Aorta (tissue), 5 donors: Measurements from ENCODE around the gene ZEB2. TPM values are rescaled to one million over a fixed set of nuclear protein-coding genes. Genes with fewer than 3 reads are reported as not detected.
A peak's percentile ranks its signal among the peaks of the same experiment; 100 is the strongest.

Source experiments
- ATAC-seq: fragments of 200-7000 bp; cut with Tn5 transposase; one replicate; pipeline ENCODE4 v1.9.1; 2022; ENCODE audit warnings: moderate library complexity; ENCODE audit not compliant: low FRiP score
- DNase-seq, 2 donors: peaks; one replicate each; pipeline ENCODE4 v3.0.0-alpha.2; 2020
- H3K27ac ChIP-seq, 2 donors: one replicate each; pipeline ENCODE4 v1.5.1; 2013; ENCODE audit warnings: low read length in 2 of 2, mild to moderate bottlenecking in 2 of 2, moderate library complexity in 2 of 2, control low read depth in 1 of 2, inconsistent platforms in 1 of 2, low read depth in 1 of 2
- H3K27me3 ChIP-seq, 2 donors: one replicate each; pipeline ENCODE4 v1.6.1; 2013; ENCODE audit warnings: control low read depth in 1 of 2, low read length in 1 of 2, mild to moderate bottlenecking in 1 of 2, moderate library complexity in 1 of 2; ENCODE audit not compliant: insufficient read depth in 2 of 2, control insufficient read depth in 1 of 2
- H3K36me3 ChIP-seq, 2 donors: one replicate each; pipeline ENCODE4 v1.6.1; 2013; ENCODE audit warnings: control low read depth in 1 of 2, low read length in 1 of 2, mild to moderate bottlenecking in 1 of 2; ENCODE audit not compliant: insufficient read depth in 2 of 2, control insufficient read depth in 1 of 2
- H3K4me1 ChIP-seq, 2 donors: one replicate each; pipeline ENCODE4 v1.6.1; 2013; ENCODE audit warnings: low read length in 2 of 2, control low read depth in 1 of 2, mild to moderate bottlenecking in 1 of 2, moderate library complexity in 1 of 2; ENCODE audit not compliant: insufficient read depth in 2 of 2, control insufficient read depth in 1 of 2
- H3K4me3 ChIP-seq, 2 donors: one replicate each; pipeline ENCODE4 v1.5.1; 2013; ENCODE audit warnings: low read length in 2 of 2, control low read depth in 1 of 2, mild to moderate bottlenecking in 1 of 2
- H3K9me3 ChIP-seq: one replicate; pipeline ENCODE4 v1.6.1; 2013; ENCODE audit warnings: mild to moderate bottlenecking, low read length; ENCODE audit not compliant: control insufficient read depth
- WGBS, 2 donors: extraction: QIAGEN DNeasy Blood & Tissue Kit; methylation state at CpG; one replicate each; pipeline ENCODE4 v1.1.7; 2013; 5-methylcytosine and 5-hydroxymethylcytosine counted together
- intact Hi-C, 2 donors: fragments of 100-400 bp; cut with DNase I; formaldehyde crosslinking; loops; one replicate each; pipeline versions ENCODE4 v1.14.2 to v1.15.0; 2022
- polyA plus RNA-seq, 2 donors: library from polyadenylated mRNA; stranded (reverse); fragments of 200-250 nt; gene quantifications; one replicate each; pipeline ENCODE4 v1.2.3, GENCODE V29; 2013
- total RNA-seq, 2 donors: library from RNA; stranded (reverse); fragmentation: NEBNext Ultra II Directional; extraction: Animal tissue kit (Norgen Biotek cat#: 25700); gene quantifications; one replicate each; pipeline ENCODE4 v1.2.1, GENCODE V29; 2021
- donor health status: healthy with polysubstance abuse.
- donor health status: Bipolar disorder and iron deficiency.
- donor health status: DM: no; HTN: no; CAD: no.
- donor health status: DM: no; HTN: no; CAD: no.
- donor health status: DM: yes; HTN: yes; CAD: no.

Gene ZEB2
- total and polyA plus RNA-seq, 4 donors: 38.7 to 301 (median 121) TPM

DNA sequence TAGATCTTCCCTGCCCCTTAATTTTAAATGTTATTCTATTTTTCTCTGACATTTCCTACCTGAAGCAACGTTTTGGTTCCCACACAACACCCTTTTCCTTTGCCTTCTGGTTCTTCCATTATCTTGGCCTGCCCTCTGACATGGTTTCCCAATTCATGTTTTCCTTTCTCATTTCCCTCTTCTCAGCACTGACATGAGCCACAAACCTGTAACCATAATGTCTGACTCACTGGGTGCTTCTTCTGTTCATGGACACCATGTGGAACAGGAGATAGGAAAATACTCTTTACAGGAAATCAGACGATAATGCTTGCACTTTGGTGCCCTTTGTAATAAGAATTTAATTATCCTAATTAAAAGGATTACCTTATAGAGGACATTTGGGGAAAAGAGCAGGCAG is 142.0 kb downstream of the ZEB2 start:
- ATAC-seq (no peak), DNase-seq (no peak)
- Histone ChIP-seq H3K27ac (no peak overlapping the region), H3K4me1 (peaks cover 4 to 7% of the 10 kb centered on the region in 2 donors), H3K9me3 (no peaks in the 10 kb centered on the region), H3K36me3 (no peaks in the 10 kb centered on the region), H3K4me3 (no peak overlapping the region), H3K27me3 (no peaks in the 10 kb centered on the region)
- intact Hi-C loops: no loop called here
- 90 to 99% methylated on average over 2 of the region's 2 CpGs for WGBS, 2 donors

DNA sequence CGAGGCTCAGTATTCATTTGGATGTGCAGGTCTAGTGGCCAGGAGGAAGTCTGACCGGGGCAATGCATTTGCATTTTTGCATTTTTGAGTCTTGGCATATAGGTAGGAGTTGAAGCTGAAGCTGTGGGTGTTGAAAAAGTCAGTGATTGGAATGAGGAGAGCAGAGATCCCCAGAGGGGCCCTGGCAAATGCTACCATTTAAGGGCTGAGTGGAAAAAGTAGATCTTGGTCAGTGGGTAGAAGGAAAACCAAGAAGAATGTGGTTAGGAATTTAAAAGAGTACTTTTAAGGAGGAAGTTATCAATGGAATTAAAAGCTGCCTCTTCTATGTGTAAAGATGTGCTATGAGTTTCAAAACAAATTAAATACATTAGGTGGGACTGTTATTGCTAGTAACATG is 143.0 kb downstream of the ZEB2 start:
- no peak for DNase-seq
- intact Hi-C loops: no loop called here
- WGBS, 2 donors: 97 to 98% methylated on average over 2 of the region's 2 CpGs
- H3K4me1 ChIP-seq: peaks cover 4 to 7% of the 10 kb centered on the region in 2 donors
- no peak overlapping the region for H3K4me3 ChIP-seq
- H3K27ac ChIP-seq: no peak overlapping the region
- H3K27me3 ChIP-seq: no peaks in the 10 kb centered on the region
- ATAC-seq: no peak
- H3K36me3 ChIP-seq: no peaks in the 10 kb centered on the region
- H3K9me3 ChIP-seq: no peaks in the 10 kb centered on the region

DNA sequence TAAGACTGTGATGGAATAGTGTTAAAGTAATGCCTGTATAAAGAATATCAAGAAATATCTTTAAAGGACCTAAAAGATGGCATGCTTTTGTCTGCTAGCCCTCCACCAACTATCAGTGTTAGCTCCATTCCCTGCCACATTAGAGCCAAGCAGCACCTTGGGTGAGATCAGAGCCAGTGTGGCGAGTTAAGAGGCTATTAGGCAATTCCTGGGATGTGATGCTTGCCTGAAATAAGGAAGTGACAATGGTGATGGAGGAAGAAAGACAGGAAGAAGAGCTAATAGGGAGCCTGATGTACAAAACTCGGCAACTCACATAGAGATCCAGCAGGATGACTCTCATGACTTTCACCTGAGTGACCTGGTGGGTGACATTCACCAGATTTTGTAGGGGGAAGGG is 143.5 kb downstream of the ZEB2 start:
- Histone ChIP-seq H3K27ac (no peak overlapping the region), H3K36me3 (no peaks in the 10 kb centered on the region), H3K4me1 (peaks cover 4 to 7% of the 10 kb centered on the region in 2 donors), H3K27me3 (no peaks in the 10 kb centered on the region), H3K9me3 (no peaks in the 10 kb centered on the region), H3K4me3 (no peak overlapping the region)
- ATAC-seq: no peak
- intact Hi-C loops: no loop called here
- no peak for DNase-seq
- WGBS, 2 donors: 92 to 96% methylated on average over 2 of the region's 2 CpGs

GRCh38 chr2:144374163-144374661 is 145.7 kb downstream of the ZEB2 start:
- WGBS, 2 donors: 50 to 54% methylated on average over 6 of the region's 6 CpGs
- Histone ChIP-seq H3K4me3 (no peak overlapping the region), H3K9me3 (no peaks in the 10 kb centered on the region), H3K36me3 (no peaks in the 10 kb centered on the region), H3K27ac (no peak overlapping the region), H3K27me3 (no peaks in the 10 kb centered on the region), H3K4me1 (peaks cover 2 to 4% of the 10 kb centered on the region in 2 donors)
- intact Hi-C loops: no loop called here
- ATAC-seq (no peak), DNase-seq (no peak)

- ATAC-seq: no peak
- no peak overlapping the region for H3K27ac ChIP-seq
Measured at GRCh38 chr2:144372410-144373080, 147.4 kb downstream of the ZEB2 start.

DNA sequence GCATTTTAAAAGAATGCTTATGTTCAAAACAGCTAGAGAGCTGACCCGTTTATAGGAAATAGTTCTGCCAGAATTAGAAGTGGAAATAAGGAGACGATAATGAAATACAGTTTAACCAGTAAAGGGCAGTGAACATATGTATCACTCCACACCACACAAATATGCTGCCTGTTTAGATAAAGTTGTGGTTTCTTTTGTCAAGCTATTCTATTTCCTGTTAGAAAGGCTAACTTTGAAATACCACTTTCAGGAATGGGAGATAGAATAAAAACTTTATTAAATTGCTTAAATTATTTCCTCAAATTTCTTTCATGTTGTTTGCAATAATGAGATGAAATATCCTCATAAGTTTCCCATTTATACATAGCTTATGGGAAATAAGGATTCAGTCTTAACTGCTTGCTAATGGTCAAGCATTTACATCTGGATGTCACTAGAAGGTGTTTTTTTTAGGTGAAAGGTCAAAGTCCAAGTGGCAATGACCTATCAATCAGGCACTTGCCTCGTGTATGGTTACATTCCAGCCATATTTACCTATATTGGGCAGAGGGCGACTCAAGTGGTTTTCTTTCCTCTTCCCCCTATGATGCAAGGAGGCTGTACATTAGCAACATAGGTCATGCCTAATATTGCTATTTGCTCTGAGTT is 148.9 kb downstream of the ZEB2 start:
- intact Hi-C loops: no loop called here
- Histone ChIP-seq H3K36me3 (no peaks in the 10 kb centered on the region), H3K9me3 (no peaks in the 10 kb centered on the region), H3K4me1 (no peaks in the 10 kb centered on the region), H3K27ac (no peak overlapping the region), H3K27me3 (no peaks in the 10 kb centered on the region), H3K4me3 (no peak overlapping the region)
- WGBS, 2 donors: 50 to 55% methylated on average over 4 of the region's 4 CpGs
- ATAC-seq: no peak
- no peak for DNase-seq

More at GRCh38 chr2:144372410-144373080, 147.4 kb downstream of the ZEB2 start:
- H3K4me3 ChIP-seq: no peak overlapping the region
- no peaks in the 10 kb centered on the region for H3K9me3 ChIP-seq
- WGBS, 2 donors: 88 to 92% methylated on average over 10 of the region's 10 CpGs
- H3K4me1 ChIP-seq: peaks cover 0 to 2% of the 10 kb centered on the region in 2 donors
- no peaks in the 10 kb centered on the region for H3K36me3 ChIP-seq
- intact Hi-C loops: no loop called here
- no peaks in the 10 kb centered on the region for H3K27me3 ChIP-seq
- DNase-seq: no peak

- Histone ChIP-seq H3K9me3 (no peaks in the 10 kb centered on the region), H3K4me3 (no peak overlapping the region), H3K36me3 (no peaks in the 10 kb centered on the region), H3K4me1 (no peaks in the 10 kb centered on the region), H3K27me3 (no peaks in the 10 kb centered on the region), H3K27ac (no peak overlapping the region)
- intact Hi-C loops: no loop called here
- DNase-seq (no peak), ATAC-seq (no peak)
Measured at GRCh38 chr2:144369416-144369815, 150.5 kb downstream of the ZEB2 start.

DNA sequence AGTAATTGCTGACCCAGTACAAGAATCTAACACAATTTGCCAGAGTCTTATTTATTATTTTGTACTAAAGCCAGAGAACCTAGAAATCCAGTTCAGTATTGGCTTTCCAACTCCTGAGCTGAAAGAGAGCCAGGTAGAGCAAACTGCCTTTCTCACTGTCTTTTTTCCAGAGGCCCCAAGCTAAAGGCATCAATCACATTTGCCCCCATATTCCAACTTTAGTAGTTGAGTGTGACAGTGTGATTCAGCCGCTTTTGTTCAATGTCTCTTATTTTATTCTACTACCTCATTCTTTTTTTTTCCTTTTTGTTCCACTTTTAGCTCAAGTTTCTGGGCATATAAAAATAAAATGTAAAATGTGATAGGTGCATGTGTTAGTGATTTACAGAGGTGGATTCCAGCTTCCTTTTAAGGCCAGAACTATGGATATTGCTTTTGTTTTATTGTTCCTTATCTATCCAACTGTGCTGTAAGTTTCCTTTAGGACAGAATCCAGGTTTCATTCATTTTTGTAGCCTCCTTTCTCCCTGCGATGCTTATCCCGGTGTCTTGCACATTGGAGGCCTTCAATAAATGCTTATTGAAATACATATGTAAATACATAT is 153.0 kb downstream of the ZEB2 start:
- peak overlapping the region in 1 of 2 donors; percentile 28 for H3K27ac ChIP-seq
- no peak overlapping the region for H3K4me3 ChIP-seq
- H3K4me1 ChIP-seq: no peaks in the 10 kb centered on the region
- WGBS, 2 donors: 19 to 25% methylated on average over 3 of the region's 3 CpGs
- intact Hi-C loops: no loop called here
- no peaks in the 10 kb centered on the region for H3K36me3 ChIP-seq
- DNase-seq (no peak), ATAC-seq (no peak)
- no peaks in the 10 kb centered on the region for H3K27me3 ChIP-seq
- H3K9me3 ChIP-seq: no peaks in the 10 kb centered on the region
